K562 (cell line): ENCODE data around the gene ZNF835. TPM values are rescaled to one million over a fixed set of nuclear protein-coding genes. Genes with fewer than 3 reads are reported as not detected.

Experiments used
- ATAC-seq: fragments of 200-7000 bp; cut with Tn5 transposase; 3 replicates; pipeline ENCODE4 v1.9.1; 2020; ENCODE audit warnings: moderate library complexity
- BruUV-seq: library from RNA; stranded (reverse); fragments of 400-500 nt; replicated peaks from 2 replicates; lab custom pipeline; 2021; lab: Mats Ljungman, UMichigan
- CTCF ChIA-PET: fragments of 300-600 bp; formaldehyde crosslinking; extraction: SDS; loops from one replicate; lab custom pipeline; 2021; ENCODE audit warnings: low intra/inter-chr PET ratio; lab: Yijun Ruan, JAX
- POLR2A ChIA-PET: fragments of 300-600, 350-650 bp; sonication (Branson Sonifier 250); formaldehyde crosslinking; extraction: SDS; loops from one replicate; lab custom pipeline; 2021; ENCODE audit warnings: antibody characterized with exemption, inconsistent platforms; lab: Yijun Ruan, JAX
- DNase-seq, 4 experiments: peaks; one replicate each; pipeline versions ENCODE4 v3.0.0 to v3.0.0-alpha.2; 2011 to 2018; ENCODE audit warnings: low spot score in 3 of 4, mixed read lengths in 3 of 4; ENCODE audit errors: extremely low read depth in 1 of 4
- FAIRE-seq: peaks from 2 replicates; lab custom pipeline; 2011; peaks lifted over from hg19 to GRCh38; lab: Jason Lieb, UNC
- H2AFZ ChIP-seq: 2 replicates; pipeline ENCODE4 v1.6.0; 2011; ENCODE audit warnings: low read depth, low read length, control low read depth, inconsistent platforms
- H3K27ac ChIP-seq: fragments of 200-600 bp; 3 replicates; pipeline ENCODE4 v1.8.0; 2011; ENCODE audit warnings: low read depth, mild to moderate bottlenecking, control low read depth, inconsistent platforms, low read length, moderate library complexity, mixed read lengths; ENCODE audit errors: extremely low read depth
- H3K27me3 ChIP-seq, 2 experiments: fragments of 300-600 bp in 1 of 2; 2 replicates in 1 of 2; 3 replicates in 1 of 2; pipeline versions ENCODE4 v1.6.0 to v1.8.0; 2011; ENCODE audit warnings: inconsistent platforms in 2 of 2, low read length in 2 of 2, mild to moderate bottlenecking in 1 of 2, mixed read lengths in 1 of 2, moderate library complexity in 1 of 2; ENCODE audit not compliant: control insufficient read depth in 2 of 2, insufficient read depth in 2 of 2
- H3K36me3 ChIP-seq: fragments of 300-600 bp; 3 replicates; pipeline ENCODE4 v1.8.0; 2011; ENCODE audit warnings: mild to moderate bottlenecking, low read length, inconsistent platforms; ENCODE audit not compliant: control insufficient read depth, insufficient read depth
- H3K4me1 ChIP-seq, 2 experiments: fragments of 200-600 bp in 1 of 2; replicated peaks in 1 of 2; 2 replicates in 1 of 2; 3 replicates in 1 of 2; pipeline versions ENCODE4 v1.5.1 to v1.8.0; 2011; ENCODE audit warnings: inconsistent platforms in 2 of 2, low read length in 2 of 2, mild to moderate bottlenecking in 1 of 2, mixed read lengths in 1 of 2, moderate library complexity in 1 of 2; ENCODE audit not compliant: control insufficient read depth in 2 of 2, insufficient read depth in 2 of 2
- H3K4me2 ChIP-seq: 2 replicates; pipeline ENCODE4 v1.6.1; 2011; ENCODE audit warnings: low read length, control low read depth, inconsistent platforms, mixed read lengths; ENCODE audit not compliant: insufficient read depth
- H3K4me3 ChIP-seq: fragments of 200-600 bp; sonication (generic), shearing (Covaris generic); 2 replicates; pipeline ENCODE4 v1.5.1; 2016; ENCODE audit warnings: control low read depth, inconsistent platforms
- H3K79me2 ChIP-seq: fragments of 200-600 bp; 3 replicates; pipeline ENCODE4 v1.8.0; 2011; ENCODE audit warnings: low read length, inconsistent platforms; ENCODE audit not compliant: control insufficient read depth, insufficient read depth
- H3K9ac ChIP-seq, 2 experiments: 2 replicates each; pipeline versions ENCODE4 v1.6.0 to v1.6.1; 2011; ENCODE audit warnings: low read depth in 2 of 2, low read length in 2 of 2, control low read depth in 1 of 2, inconsistent platforms in 1 of 2, mild to moderate bottlenecking in 1 of 2, mixed read lengths in 1 of 2; ENCODE audit not compliant: insufficient read depth in 1 of 2
- H3K9me1 ChIP-seq: one replicate; pipeline ENCODE4 v1.6.0; 2011; ENCODE audit warnings: inconsistent platforms, mild to moderate bottlenecking, low read length, moderate library complexity; ENCODE audit not compliant: control insufficient read depth, insufficient read depth
- H3K9me3 ChIP-seq: replicated peaks from 2 replicates; pipeline ENCODE4 v1.5.1; 2011; ENCODE audit warnings: low read depth, low read length, inconsistent platforms; ENCODE audit not compliant: control insufficient read depth, insufficient read depth
- H4K20me1 ChIP-seq: replicated peaks from 2 replicates; pipeline ENCODE4 v1.6.1; 2011; ENCODE audit warnings: low read length, inconsistent platforms, mixed read lengths; ENCODE audit not compliant: control insufficient read depth, insufficient read depth
- CEBPB ChIP-seq: fragments of 450-650 bp; IDR thresholded peaks from 2 replicates; pipeline ENCODE4 v1.6.1; 2016; ENCODE audit warnings: missing genetic modification characterization, missing compliant biosample characterization
- GTF2A2 ChIP-seq: IDR thresholded peaks from 2 replicates; pipeline ENCODE4 v1.6.1; 2016; ENCODE audit warnings: mild to moderate bottlenecking, missing genetic modification characterization, missing compliant biosample characterization
- KAT8 ChIP-seq: fragments of 450-650 bp; IDR thresholded peaks from 2 replicates; pipeline ENCODE4 v1.6.1; 2016; ENCODE audit warnings: low read depth, mild to moderate bottlenecking
- NR1H2 ChIP-seq: sonication (generic); formaldehyde crosslinking; IDR thresholded peaks from 2 replicates; pipeline ENCODE4 v1.4.0; 2020; ENCODE audit warnings: mild to moderate bottlenecking, missing genetic modification reagents
- REST ChIP-seq, 2 experiments: fragments of 450-650 bp; formaldehyde crosslinking in 1 of 2; IDR thresholded peaks; 2 replicates each; pipeline versions ENCODE4 v1.4.0 to v1.6.1; 2014 to 2020; ENCODE audit warnings: mild to moderate bottlenecking in 2 of 2, borderline replicate concordance in 1 of 2, low read depth in 1 of 2
- TCF15 ChIP-seq: fragments of 250-450 bp; sonication (Bioruptor Pico); IDR thresholded peaks from 2 replicates; pipeline ENCODE4 v1.8.0; 2022; ENCODE audit warnings: moderate library complexity, mild to moderate bottlenecking, inconsistent platforms
- THAP12 ChIP-seq: fragments of 250-450 bp; sonication (Bioruptor Pico); IDR thresholded peaks from 2 replicates; pipeline ENCODE4 v1.9.0; 2021; ENCODE audit warnings: mild to moderate bottlenecking, inconsistent platforms
- WHSC1 ChIP-seq: IDR thresholded peaks from one replicate; pipeline ENCODE4 v1.6.1; 2012; ENCODE audit warnings: low read length, control low read depth, inconsistent platforms
- ZBTB43 ChIP-seq: sonication (generic); formaldehyde crosslinking; IDR thresholded peaks from 2 replicates; pipeline ENCODE4 v1.8.0; 2023; ENCODE audit warnings: mild to moderate bottlenecking, missing genetic modification reagents
- ZNF143 ChIP-seq: sonication (generic); formaldehyde crosslinking; IDR thresholded peaks from 2 replicates; pipeline ENCODE4 v1.9.0; 2022; ENCODE audit warnings: mild to moderate bottlenecking, missing genetic modification reagents
- ZNF146 ChIP-seq: IDR thresholded peaks from one replicate; pipeline ENCODE4 v1.6.1; 2018; ENCODE audit warnings: missing compliant biosample characterization; ENCODE audit not compliant: unreplicated experiment
- WGBS: fragments of 100-300 bp; shearing (Covaris generic); methylation state at CpG from one replicate; pipeline ENCODE4 v1.1.6; 2016; ENCODE audit warnings: low coverage, mixed read lengths; ENCODE audit not compliant: insufficient coverage; ENCODE audit errors: missing lambda C conversion rate; 5-methylcytosine and 5-hydroxymethylcytosine counted together
- in situ Hi-C: fragments of 300-500 bp; cut with MboI; formaldehyde crosslinking; loops from 4 replicates; pipeline ENCODE4 v1.15.0; 2018; ENCODE audit warnings: inconsistent platforms, mixed read lengths
- intact Hi-C: fragments of 100-400 bp; cut with micrococcal nuclease; formaldehyde crosslinking; loops from 2 replicates; pipeline ENCODE4 v1.14.2; 2022
- polyA plus RNA-seq, 8 experiments: library from polyadenylated mRNA; depleted of rRNA in 4 of 8; stranded (reverse) in 5 of 8; unstranded in 3 of 8; fragments of >200 nt; fragmentation: Nextera tagmentation in 2 of 8; fragmentation: Illumina TruSeq in 1 of 8; extraction: Ambion mirVana in 2 of 8; extraction: Trizol in 1 of 8; gene quantifications; 2 replicates each; pipeline versions ENCODE4 v1.2.1 to v1.2.3, GENCODE V29; 2011 to 2014; ENCODE audit warnings: inconsistent platforms in 1 of 8, missing spikeins in 1 of 8
- total RNA-seq, 7 experiments: library from RNA; depleted of rRNA in 6 of 7; stranded (reverse); fragments of >200 nt in 6 of 7; fragmentation: Illumina TruSeq in 2 of 7; extraction: Trizol in 2 of 7; gene quantifications; 2 replicates each; pipeline versions ENCODE4 v1.2.1 to v1.2.3, GENCODE V29; 2011 to 2021; ENCODE audit warnings: low replicate concordance in 1 of 7

Gene ZNF835
- total and polyA plus RNA-seq, 9 of the 15 experiments (the other 6 are each of a cell fraction or from before 2014, with no cell fraction given) = not detected

GRCh38 chr19:56639217-56639616 lies 32.3 kb downstream of the ZNF835 start:
- Histone ChIP-seq H3K27me3 (no peaks in the 10 kb centered on the region), H3K79me2 (no peaks in the 10 kb centered on the region), H3K27ac (no peak overlapping the region), H3K9me1 (no peaks in the 10 kb centered on the region), H4K20me1 (no peaks in the 10 kb centered on the region), H3K4me3 (no peak overlapping the region), H3K4me2 (no peak overlapping the region), H3K9ac (no peak overlapping the region), H3K9me3 (peaks cover 1% of the 10 kb centered on the region; the same call in 1 of the 2 replicates), H2AFZ (no peak overlapping the region), H3K36me3 (no peaks in the 10 kb centered on the region), H3K4me1 (no peaks in the 10 kb centered on the region)
- intact Hi-C loops = no loop called here
- in situ Hi-C loops = no loop called here
- 4% methylated on average over 7 of the region's 7 CpGs for WGBS
- DNase-seq = peak in 3 of 4 experiments; percentile 14 to 22 (median 18)
- POLR2A ChIA-PET = no interaction called here
- FAIRE-seq = no peak
- BruUV-seq = no TSS peak
- ATAC-seq = no peak
- CTCF ChIA-PET = no interaction called here
- TF ChIP-seq GTF2A2 (tag) (no peak), ZNF146 (CRISPR knock-in tag) (no peak), THAP12 (no peak), REST (IDR thresholded peaks at IDR 0.05; ENCODE audit: borderline replicate concordance) (peak; percentile 96), REST (CRISPR knock-in tag; IDR thresholded peaks at IDR 0.05; ENCODE audit: low read depth) (peak; percentile 91), TCF15 (CRISPR knock-in tag) (no peak), NR1H2 (CRISPR knock-in tag) (no peak), KAT8 (no peak), ZNF143 (CRISPR knock-in tag) (no peak), ZBTB43 (CRISPR knock-in tag) (no peak), CEBPB (no peak), WHSC1 (no peak)
